WI38 (cell line): ENCODE data around the gene CLASP1.
"Not testable (repeated sequence)": the region's sequence is repeated elsewhere in the genome, so short reads cannot be mapped to it uniquely, and the experiment has no call there.

ENCODE experiments used
- H3K4me3 ChIP-seq: 2 replicates; pipeline ENCODE4 v1.5.1; 2011; ENCODE audit warnings: low read depth, mild to moderate bottlenecking, control low read depth, low read length
- CTCF ChIP-seq: IDR thresholded peaks from 2 replicates; pipeline ENCODE4 v1.5.1; 2012; ENCODE audit warnings: low read depth, mild to moderate bottlenecking, control low read depth, low read length

The CLASP1 gene

DNA sequence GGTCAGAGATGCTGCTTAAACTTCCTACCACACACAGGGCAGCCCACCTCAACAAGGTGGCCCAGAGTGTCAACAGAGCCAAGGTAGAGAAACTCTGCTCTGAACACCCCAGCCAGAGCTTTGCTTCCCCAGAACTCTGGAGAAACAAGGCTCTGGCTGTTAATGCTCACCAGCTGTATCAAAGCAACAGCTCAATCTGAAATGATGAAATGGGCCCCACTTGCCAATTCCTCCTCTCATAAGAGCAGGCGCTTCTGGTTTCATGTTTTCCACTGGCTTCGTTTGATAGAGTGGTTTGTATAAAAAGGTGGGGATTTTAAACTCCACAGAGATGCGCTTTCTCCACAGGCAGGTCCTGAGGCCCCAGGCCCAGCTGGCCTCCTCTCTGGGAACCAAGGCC, 303.4 kb downstream of the CLASP1 start:
- TF ChIP-seq CTCF = no peak

DNA sequence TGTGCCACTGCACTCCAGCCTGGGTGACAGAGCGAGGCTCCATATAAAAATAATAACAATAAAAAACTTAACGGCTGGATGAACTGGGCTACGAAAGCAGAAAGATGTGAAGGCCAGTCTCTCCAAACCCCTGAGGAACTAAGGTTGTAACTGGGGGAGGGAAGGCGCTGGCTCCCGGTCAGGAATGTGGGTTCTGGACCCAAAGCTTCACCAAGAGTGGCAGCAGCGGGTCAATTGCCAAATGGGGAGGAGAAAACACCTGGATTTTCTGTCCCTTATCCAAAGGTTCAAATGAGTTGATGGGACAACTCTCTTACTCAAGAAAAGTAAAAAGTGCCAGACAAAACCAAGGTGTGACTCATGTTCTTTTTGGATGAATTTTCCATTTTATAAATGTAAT, 304.2 kb downstream of the CLASP1 start:
- TF ChIP-seq CTCF = no peak
- no peak overlapping the region for H3K4me3 ChIP-seq

More for the DNA sequence above, 303.4 kb downstream of the CLASP1 start:
- H3K4me3 ChIP-seq = no peak overlapping the region

- H3K4me3 ChIP-seq = not testable (repeated sequence)
Measured at GRCh38 chr2:121343828-121344399, 305.3 kb downstream of the CLASP1 start.

DNA sequence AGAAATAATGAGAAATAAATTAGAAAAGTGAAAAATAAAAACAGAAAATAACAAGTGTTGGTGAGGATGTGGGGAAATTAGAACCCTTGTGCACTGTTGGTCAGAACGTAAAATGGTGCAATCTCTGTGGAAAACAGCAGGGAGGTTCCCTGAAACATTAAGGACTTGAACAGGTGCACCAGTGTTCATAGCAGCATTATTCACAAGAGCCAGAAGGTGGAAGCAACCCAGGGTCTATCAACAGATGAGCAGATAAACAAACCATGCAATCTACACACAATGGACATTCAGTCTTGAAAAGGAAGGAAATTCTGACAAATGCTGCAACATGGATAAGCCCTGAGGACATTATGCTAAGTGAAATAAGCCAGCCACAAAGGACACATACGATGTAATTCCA, 306.1 kb downstream of the CLASP1 start:
- H3K4me3 ChIP-seq = no peak overlapping the region
- no peak for TF ChIP-seq CTCF

DNA sequence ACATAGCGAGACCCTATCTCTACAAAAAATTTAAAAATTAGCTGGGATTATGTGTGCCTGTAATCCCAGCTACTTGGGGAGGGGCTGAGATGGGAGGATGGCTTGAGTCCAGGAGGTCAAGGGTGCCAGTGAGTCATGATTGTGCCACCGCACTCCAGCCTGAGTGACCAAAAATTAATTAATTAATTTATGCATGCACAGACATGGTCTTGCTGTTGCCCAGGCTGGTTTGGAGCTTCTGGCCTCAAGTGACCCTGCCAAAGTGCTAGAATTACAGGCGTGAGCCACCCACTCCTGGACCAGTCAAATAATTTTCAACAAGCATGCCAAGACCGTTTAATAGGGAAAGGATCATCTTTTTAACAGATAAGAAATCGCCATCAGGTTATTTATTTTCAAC, 306.5 kb downstream of the CLASP1 start:
- no peak overlapping the region for H3K4me3 ChIP-seq
- no peak for TF ChIP-seq CTCF

DNA sequence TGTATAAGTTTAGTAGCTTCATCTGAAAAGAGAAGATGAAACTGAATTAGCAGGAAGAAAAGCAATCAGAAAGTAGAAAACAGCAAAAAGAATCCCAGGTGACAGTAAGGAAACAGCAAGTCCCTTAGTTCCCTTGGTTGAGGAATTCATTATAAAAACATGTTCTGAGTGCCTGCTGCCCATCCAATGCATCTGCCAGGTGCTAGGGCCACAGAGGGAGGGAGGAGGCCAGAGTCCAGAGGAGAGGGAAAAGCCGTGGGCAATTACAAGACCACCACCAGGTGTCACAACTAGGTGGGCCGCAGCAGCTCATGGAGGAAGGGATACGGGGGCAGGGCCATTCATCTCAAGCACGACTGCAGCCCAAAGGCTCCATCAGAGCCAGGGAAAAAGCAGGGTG, 308.3 kb downstream of the CLASP1 start:
- TF ChIP-seq CTCF = no peak
- no peak overlapping the region for H3K4me3 ChIP-seq

DNA sequence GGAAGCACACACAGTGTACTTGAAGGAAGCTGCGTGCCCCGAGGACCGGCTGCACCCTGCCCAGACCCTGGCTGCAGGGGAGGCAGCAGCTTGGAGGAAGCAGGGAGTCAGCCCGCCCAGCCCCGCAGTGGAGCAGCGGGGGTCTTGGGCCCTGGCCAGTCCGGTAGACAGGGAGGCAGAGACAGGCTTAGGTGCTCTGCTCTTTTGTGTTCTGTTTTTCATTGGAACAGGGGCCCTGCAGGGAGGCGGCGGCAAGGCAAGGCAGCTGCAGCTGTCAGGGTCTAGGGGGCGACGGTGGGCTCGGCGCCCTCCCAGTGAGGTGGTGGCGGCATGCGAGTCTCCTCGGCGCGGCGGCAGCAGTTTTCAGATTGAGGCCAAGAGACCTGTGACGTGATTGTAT, 311.0 kb downstream of the CLASP1 start:
- H3K4me3 ChIP-seq = no peak overlapping the region
- TF ChIP-seq CTCF = no peak

DNA sequence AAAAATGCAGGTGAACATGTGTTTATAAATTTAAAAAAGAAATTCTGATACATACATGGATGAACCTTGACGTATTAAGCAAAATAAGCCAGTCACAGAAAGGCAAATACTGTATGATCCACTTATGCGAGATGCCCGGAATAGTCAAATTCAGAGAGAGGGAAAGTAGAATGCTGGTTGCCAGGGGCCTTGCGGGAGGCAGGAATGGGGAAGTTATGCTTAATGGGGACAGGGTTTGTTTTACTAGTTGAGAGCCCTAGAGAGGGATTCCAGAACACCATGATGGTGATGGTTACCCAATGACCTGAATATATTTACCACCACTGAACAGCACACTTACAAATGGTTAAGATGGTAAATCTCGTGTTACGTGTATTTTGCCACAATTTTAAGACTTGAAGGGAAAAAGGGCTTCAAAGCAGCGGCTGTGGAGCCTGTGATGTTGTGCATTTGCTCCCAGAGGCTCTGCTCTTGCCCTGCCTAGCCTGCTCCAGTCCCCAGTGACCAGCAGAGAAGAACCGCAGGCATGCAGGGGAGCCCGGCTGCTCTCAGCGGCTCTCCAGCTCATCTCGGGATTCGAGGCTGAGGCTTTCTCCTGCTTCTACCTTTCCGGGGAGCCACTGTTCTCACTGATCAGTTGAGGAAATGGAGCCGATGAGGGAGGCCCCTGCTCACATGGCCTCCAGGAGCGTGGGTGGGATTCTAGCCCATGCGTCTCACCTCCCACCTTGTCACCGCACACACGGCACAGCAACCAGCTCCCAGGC, 312.6 kb downstream of the CLASP1 start:
- H3K4me3 ChIP-seq = no peak overlapping the region
- TF ChIP-seq CTCF = no peak
